Heart right ventricle (tissue), 16 donors: ENCODE results near the gene TMEM50B. TPM values are rescaled to one million over a fixed set of nuclear protein-coding genes. Genes with fewer than 3 reads are reported as not detected.

ENCODE experiments used
- ATAC-seq, 8 donors: fragments of 200-7000 bp; cut with Tn5 transposase; one replicate each; pipeline ENCODE4 v1.9.1; 2020; ENCODE audit warnings: mild to moderate bottlenecking in 8 of 8, moderate library complexity in 8 of 8, moderate number of reproducible peaks in 1 of 8
- DNase-seq, 2 donors: peaks; one replicate each; pipeline ENCODE4 v3.0.0-alpha.2; 2020
- H3K27ac ChIP-seq, 10 donors: fragments of 200-600 bp; sonication (generic) in 2 of 10; one replicate each; pipeline versions ENCODE4 v1.5.0 to v1.8.0; 2020 to 2022; ENCODE audit warnings: mild to moderate bottlenecking in 3 of 10
- H3K27me3 ChIP-seq, 7 donors: fragments of 200-600 bp; one replicate each; pipeline ENCODE4 v1.8.0; 2021 to 2022; ENCODE audit warnings: mild to moderate bottlenecking in 2 of 7
- H3K36me3 ChIP-seq, 9 donors: fragments of 200-600 bp; sonication (generic) in 1 of 9; one replicate each; pipeline versions ENCODE4 v1.5.0 to v1.8.0; 2020 to 2022; ENCODE audit warnings: mild to moderate bottlenecking in 2 of 9
- H3K4me1 ChIP-seq, 9 donors: fragments of 200-600 bp; sonication (generic) in 1 of 9; one replicate each; pipeline versions ENCODE4 v1.5.0 to v1.8.0; 2020 to 2022; ENCODE audit warnings: mild to moderate bottlenecking in 4 of 9
- H3K4me3 ChIP-seq, 10 donors: fragments of 200-600 bp; sonication (generic) in 2 of 10; one replicate each; pipeline versions ENCODE4 v1.5.0 to v1.8.0; 2020 to 2022; ENCODE audit warnings: mild to moderate bottlenecking in 7 of 10, moderate library complexity in 2 of 10
- H3K9me3 ChIP-seq, 11 donors: fragments of 200-600 bp in 10 of 11; sonication (generic) in 2 of 11; one replicate each; pipeline versions ENCODE4 v1.5.0 to v1.8.0; 2013 to 2022; ENCODE audit warnings: mild to moderate bottlenecking in 2 of 11, control low read depth in 1 of 11, moderate library complexity in 1 of 11
- CTCF ChIP-seq, 9 donors: fragments of 200-600 bp; sonication (generic) in 2 of 9; IDR thresholded peaks; one replicate each; pipeline versions ENCODE4 v1.5.0 to v1.8.0; 2021 to 2022; ENCODE audit warnings: antibody characterized with exemption in 9 of 9, mild to moderate bottlenecking in 5 of 9, moderate library complexity in 1 of 9
- WGBS, 2 donors: extraction: QIAGEN DNeasy Blood & Tissue Kit; methylation state at CpG; one replicate each; pipeline ENCODE4 v1.1.7; 2013; ENCODE audit warnings: inconsistent platforms in 1 of 2; 5-methylcytosine and 5-hydroxymethylcytosine counted together
- intact Hi-C, 10 donors: fragments of 100-400 bp; cut with DNase I; formaldehyde crosslinking; loops; one replicate each; pipeline versions ENCODE4 v1.11.1 to v1.14.2; 2022
- polyA plus RNA-seq, 2 donors: library from polyadenylated mRNA; stranded (reverse); fragments of 200-250 nt; gene quantifications; one replicate each; pipeline ENCODE4 v1.2.3, GENCODE V29; 2013
- total RNA-seq, 10 donors: library from RNA; stranded (reverse); fragmentation: NEBNext Ultra II Directional in 3 of 10; extraction: Animal tissue kit (Norgen Biotek cat#: 25700) in 3 of 10; gene quantifications; one replicate each; pipeline versions ENCODE4 v1.2.1 to v1.2.4, GENCODE V29; 2021 to 2023
- donor health status: Arrhythmogenic right ventricular cardiomyopathy.
- donor health status: ischemic (EF 13 %, LVEDD 7.1; RV severe dilation, severe dysfunction).
- donor health status: healthy with polysubstance abuse.
- donor health status: DM: no; HTN: yes; CAD: no.
- donor health status: DM: no; HTN: no; CAD: no.
- donor health status: ischemic (EF 25% LVEDD 6.9; RV normal size, moderate dysfunction).
- donor health status: ischemic (EF 25% LVEDD 5.7; RV mildly dilated, moderate dysfunction).
- donor health status: healthy.
- donor health status: DM: yes; HTN: yes; CAD: no.
- donor health status: Ischemic cardiomyopathy.
- donor health status: ischemic (EF 35%, LVEDD 5.7; RV mildly dilated, moderate dysfunction).
- donor health status: nonischemic (EF 11% LVEDD 7.7; RV severe dilation, severe dysfunction).
- donor health status: DM: yes; HTN: yes; CAD: no.
- donor health status: PGD.
- donor health status: ischemic (EF 29% LVEDD 5.4; RV normal size, mild dysfunction).
- donor health status: nonischemic (EF 23%, LVEDD 6.1; RV moderate dilation, normal function).

Gene TMEM50B
- total and polyA plus RNA-seq, 12 donors = 26.7 to 71.4 (median 30.6) TPM

DNA sequence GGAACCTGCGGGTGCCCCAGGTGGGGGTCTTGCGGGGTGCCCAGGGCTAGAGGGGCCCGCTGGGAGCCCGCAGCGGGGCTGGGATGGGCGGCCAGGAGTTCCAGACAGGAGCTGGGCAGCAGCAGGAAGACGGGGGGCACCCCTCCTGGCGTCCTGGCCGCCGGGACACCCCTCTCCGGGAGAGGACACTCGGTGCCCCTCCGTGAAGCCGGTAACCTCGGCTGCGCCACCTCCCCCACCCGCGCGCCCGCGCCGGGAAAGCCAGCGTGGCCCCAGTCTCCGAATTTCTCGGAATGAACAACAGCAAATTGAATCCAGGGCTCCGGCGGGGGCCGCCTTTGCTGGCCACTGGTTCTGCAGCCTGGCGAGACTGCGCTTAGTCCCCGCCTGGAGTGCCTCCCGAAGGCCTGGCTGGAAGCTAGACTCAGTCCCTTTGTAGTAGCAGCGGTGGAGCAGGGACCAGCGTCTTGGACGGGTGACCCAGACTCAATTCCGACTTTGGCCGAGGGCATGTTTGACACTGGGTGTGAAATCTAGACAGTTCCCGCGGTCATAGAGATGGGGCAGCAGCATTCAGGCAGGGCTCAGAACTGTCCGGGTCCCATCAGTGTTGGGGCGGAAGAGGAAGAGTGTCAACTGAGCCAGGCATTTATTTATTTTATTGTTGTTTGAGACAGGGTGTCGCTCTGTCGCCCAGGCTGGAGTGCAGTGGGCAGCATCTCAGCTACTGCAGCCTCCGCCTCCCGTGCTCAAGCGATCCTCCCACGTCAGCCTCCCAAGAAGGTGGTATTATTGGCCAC lies 75.8 kb downstream of the TMEM50B start:
- H3K27ac ChIP-seq = peak overlapping the region; percentile 83 to 99 (median 96)
- no peaks in the 10 kb centered on the region for H3K27me3 ChIP-seq
- intact Hi-C loops = loop anchor here in 2 of 10 donors (5.0 kb wide), 1 partner anchor 38 kb away; no protein-coding TSS in a partner anchor
- H3K9me3 ChIP-seq = no peaks in the 10 kb centered on the region
- peak overlapping the region; percentile 66 to 98 (median 93) for H3K4me3 ChIP-seq
- ATAC-seq (peak; percentile 44 to 76 (median 60)), DNase-seq (peak; percentile 60 to 72)
- peaks cover 0 to 15% (median 0%) of the 10 kb centered on the region in 9 donors for H3K36me3 ChIP-seq
- WGBS, 2 donors = 4 to 8% methylated on average over 44 to 47 of the region's 47 CpGs
- no peak for TF ChIP-seq CTCF (IDR thresholded peaks at IDR 0.05)
- H3K4me1 ChIP-seq = peaks cover 4 to 85% (median 37%) of the 10 kb centered on the region in 9 donors

DNA sequence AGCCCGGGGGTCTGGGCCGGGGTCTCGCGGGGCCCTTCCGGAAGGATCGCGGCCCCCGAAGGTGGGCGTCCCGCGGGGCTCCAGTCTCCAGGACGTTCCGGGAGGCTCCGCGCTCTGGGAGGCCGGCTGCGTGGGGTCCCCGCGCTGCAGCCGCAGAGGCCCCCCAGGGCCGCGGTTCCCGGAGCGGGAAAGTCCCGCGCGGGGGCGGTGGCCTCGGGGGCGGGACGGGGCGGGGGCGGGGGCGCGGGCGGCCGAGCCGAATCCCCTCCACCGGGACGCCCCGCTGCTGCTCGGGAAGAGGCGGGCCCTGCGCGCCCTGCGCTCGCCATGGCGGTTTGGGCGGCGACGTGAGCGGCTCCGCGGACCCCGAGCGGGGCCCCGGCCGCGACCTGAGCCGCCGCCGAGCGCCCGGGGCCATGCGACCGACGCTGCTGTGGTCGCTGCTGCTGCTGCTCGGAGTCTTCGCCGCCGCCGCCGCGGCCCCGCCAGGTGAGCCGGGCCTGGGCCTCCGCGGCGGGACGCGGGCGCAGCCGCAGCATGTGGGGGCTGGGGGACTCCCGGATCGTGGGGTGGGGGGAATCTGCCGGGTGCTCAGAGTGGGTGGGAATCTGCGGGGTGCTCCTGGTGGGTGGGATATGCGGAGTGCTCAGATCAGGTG lies 76.5 kb downstream of the TMEM50B start, which contains the start of gene IFNGR2:
Gene IFNGR2 (plus strand): TSS at position 286 of the 658 bp plus-strand sequence. CDS start 131 bp downstream, at position 417.
- DNase-seq (peak; percentile 43 to 65), ATAC-seq (peak; percentile 14 to 82 (median 44))
- no peak for TF ChIP-seq CTCF (IDR thresholded peaks at IDR 0.05)
- peak within 1 kb of the TSS; percentile 83 to 99 (median 96) for H3K27ac ChIP-seq
- H3K4me1 ChIP-seq = peaks cover 4 to 78% (median 37%) of the 10 kb centered on the region in 9 donors
- no peaks in the 10 kb centered on the region for H3K9me3 ChIP-seq
- H3K36me3 ChIP-seq = peaks cover 0 to 11% (median 0%) of the 10 kb centered on the region in 9 donors
- WGBS, 2 donors = 0% methylated on average over 72 to 86 of the region's 89 CpGs
- intact Hi-C loops = loop anchor here in 2 of 10 donors (5.0 kb wide), 1 partner anchor 39 kb away; no protein-coding TSS in a partner anchor
- no peaks in the 10 kb centered on the region for H3K27me3 ChIP-seq
- peak within 1 kb of the TSS; percentile 66 to 98 (median 93) for H3K4me3 ChIP-seq

DNA sequence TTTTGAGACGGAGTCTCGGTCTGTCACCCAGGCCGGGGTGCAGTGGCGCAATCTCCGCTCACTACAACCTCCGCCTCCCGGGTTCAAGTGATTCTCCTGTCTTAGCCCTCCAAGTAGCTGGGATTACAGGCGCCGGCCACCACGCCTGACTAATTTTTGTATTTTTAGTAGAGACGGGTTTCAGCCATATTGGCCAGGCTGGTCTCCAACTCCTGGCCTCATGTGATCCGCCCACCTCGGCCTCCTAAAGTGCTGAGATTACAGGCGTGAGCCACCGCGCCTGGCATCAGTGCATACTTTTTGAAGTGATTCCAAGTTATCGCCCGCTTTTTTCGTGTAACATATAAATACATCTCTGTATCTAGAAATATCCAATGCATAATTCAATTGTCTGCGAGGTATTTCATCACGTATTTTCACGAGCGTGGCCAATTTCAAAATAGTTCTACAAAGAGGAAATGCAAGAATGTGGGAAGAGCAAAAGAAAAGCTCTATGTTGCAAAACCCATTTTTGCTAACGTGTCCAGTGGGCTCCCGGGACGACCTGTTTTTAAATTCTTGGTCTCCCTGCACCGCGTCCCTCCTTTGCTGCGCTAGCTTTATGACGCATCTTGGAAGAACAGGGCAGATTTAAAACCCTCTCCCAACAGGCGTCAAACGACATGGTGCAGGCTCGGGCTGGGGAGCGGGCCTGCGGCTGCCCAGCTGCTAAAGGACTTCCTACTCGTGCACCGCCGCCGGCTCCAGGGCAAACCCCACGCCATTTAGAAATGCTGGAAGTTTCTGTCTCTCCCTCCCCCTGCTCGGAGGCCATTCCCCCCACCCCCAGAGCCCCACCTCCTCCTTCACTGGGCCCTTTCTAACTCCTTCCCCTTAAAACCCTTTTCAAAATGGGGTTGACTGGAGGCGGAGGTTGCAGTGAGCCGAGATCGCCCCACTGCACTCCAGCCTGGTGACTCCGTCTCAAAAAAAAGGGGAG lies 77.5 kb downstream of the TMEM50B start:
- ATAC-seq (peak; percentile 60 to 72 (median 65)), DNase-seq (peak; percentile 65)
- Histone ChIP-seq H3K36me3 (peaks cover 0 to 7% (median 0%) of the 10 kb centered on the region in 9 donors), H3K27me3 (no peaks in the 10 kb centered on the region), H3K27ac (peak overlapping the region; percentile 83 to 99 (median 96)), H3K4me3 (peak overlapping the region; percentile 25 to 98 (median 93)), H3K9me3 (no peaks in the 10 kb centered on the region), H3K4me1 (peaks cover 2 to 74% (median 34%) of the 10 kb centered on the region in 9 donors)
- 51 to 58% methylated on average over 45 of the region's 45 CpGs for WGBS, 2 donors
- TF ChIP-seq CTCF (IDR thresholded peaks at IDR 0.05) = no peak
- intact Hi-C loops = loop anchor here in 2 of 10 donors (5.0 kb wide), 1 partner anchor 40 kb away; no protein-coding TSS in a partner anchor
